Panc1 (cell line): Measurements from ENCODE around the gene TACC2. TPM values are rescaled to one million over a fixed set of nuclear protein-coding genes. Genes with fewer than 3 reads are reported as not detected.

Experiments used
- ATAC-seq: fragments of 200-7000 bp; cut with Tn5 transposase; 2 replicates; pipeline ENCODE4 v1.9.1; 2020; ENCODE audit warnings: mild to moderate bottlenecking, moderate library complexity
- BruUV-seq: library from RNA; stranded (reverse); fragments of 400-500 nt; replicated peaks from 2 replicates; lab custom pipeline; 2021; lab: Mats Ljungman, UMichigan
- CTCF ChIA-PET: fragments of 300-600 bp; sonication (Branson Sonifier 250); formaldehyde crosslinking; loops from one replicate; lab custom pipeline; 2022; ENCODE audit warnings: antibody characterized with exemption; lab: Charles Lee
- POLR2A ChIA-PET: fragments of 300-600 bp; sonication (Branson Sonifier 250); formaldehyde crosslinking; loops from one replicate; lab custom pipeline; 2022; ENCODE audit warnings: antibody characterized with exemption; lab: Charles Lee
- DNase-seq: peaks from one replicate; pipeline ENCODE4 v3.0.0-alpha.2; 2010; ENCODE audit warnings: low read depth, low spot score
- H3K27ac ChIP-seq: 2 replicates; pipeline ENCODE4 v1.5.1; 2011; ENCODE audit warnings: mild to moderate bottlenecking, low read length, inconsistent platforms
- H3K27me3 ChIP-seq: fragments of 200-500 bp; sonication (Bioruptor generic); 2 replicates; pipeline ENCODE4 v1.6.0; 2014; ENCODE audit warnings: low read length, inconsistent platforms; ENCODE audit not compliant: control insufficient read depth, insufficient read depth
- H3K36me3 ChIP-seq: fragments of 200-500 bp; sonication (Bioruptor generic); 2 replicates; pipeline ENCODE4 v1.5.1; 2014; ENCODE audit warnings: inconsistent platforms, mild to moderate bottlenecking, low read length, moderate library complexity; ENCODE audit not compliant: control insufficient read depth, insufficient read depth
- H3K4me1 ChIP-seq: 2 replicates; pipeline ENCODE4 v1.5.1; 2011; ENCODE audit warnings: inconsistent platforms, mild to moderate bottlenecking, low read length, moderate library complexity; ENCODE audit not compliant: control insufficient read depth, insufficient read depth
- H3K4me3 ChIP-seq, 2 experiments: 2 replicates each; pipeline ENCODE4 v1.5.1; 2011 to 2012; ENCODE audit warnings: low read depth in 2 of 2, low read length in 2 of 2, mild to moderate bottlenecking in 2 of 2, inconsistent platforms in 1 of 2, moderate library complexity in 1 of 2
- H3K9me3 ChIP-seq: fragments of 200-500 bp; sonication (Bioruptor generic); 2 replicates; pipeline ENCODE4 v1.5.1; 2014; ENCODE audit warnings: low read depth, mild to moderate bottlenecking, inconsistent platforms, low read length, moderate library complexity; ENCODE audit not compliant: control insufficient read depth, insufficient read depth
- CTCF ChIP-seq: fragments of 450-650 bp; IDR thresholded peaks from 2 replicates; pipeline ENCODE4 v1.5.1; 2017; ENCODE audit warnings: mild to moderate bottlenecking
- POLR2AphosphoS5 ChIP-seq: IDR thresholded peaks from 2 replicates; pipeline ENCODE4 v1.6.1; 2012; ENCODE audit warnings: mild to moderate bottlenecking, low read depth, low read length, moderate library complexity
- REST ChIP-seq, 2 experiments: IDR thresholded peaks; 2 replicates each; pipeline ENCODE4 v1.6.1; 2011 to 2012; ENCODE audit warnings: low read depth in 2 of 2, control low read depth in 1 of 2, low read length in 1 of 2, mild to moderate bottlenecking in 1 of 2, moderate library complexity in 1 of 2; ENCODE audit not compliant: insufficient read depth in 1 of 2
- SIN3A ChIP-seq: IDR thresholded peaks from 2 replicates; pipeline ENCODE4 v1.6.1; 2012; ENCODE audit warnings: low read depth, mild to moderate bottlenecking, low read length, moderate library complexity, borderline replicate concordance; ENCODE audit not compliant: insufficient read depth
- TCF7L2 ChIP-seq: IDR thresholded peaks from 2 replicates; pipeline ENCODE4 v1.6.1; 2011; ENCODE audit warnings: mild to moderate bottlenecking, low read depth, low read length, inconsistent platforms
- in situ Hi-C: cut with HindIII; loops from 2 replicates; pipeline ENCODE4 v1.10.0; 2016; ENCODE audit warnings: low sequenced_read_pairs, low pct_unique_long_range_greater_than_20kb
- intact Hi-C: fragments of 100-400 bp; cut with micrococcal nuclease; formaldehyde crosslinking; loops from one replicate; pipeline ENCODE4 v1.10.0; 2022; ENCODE audit not compliant: unreplicated experiment
- total RNA-seq: library from RNA; stranded (reverse); gene quantifications from one replicate; pipeline ENCODE4 v1.2.1, GENCODE V29; 2021; ENCODE audit not compliant: unreplicated experiment

Gene TACC2
- total RNA-seq, 1 experiment from 2014 or later = 133 TPM

GRCh38 chr10:122157451-122157850, 168.5 kb downstream of the TACC2 start:
- DNase-seq (no peak), ATAC-seq (no peak)
- Histone ChIP-seq H3K4me3 (no peak overlapping the region), H3K36me3 (no peaks in the 10 kb centered on the region), H3K27me3 (no peaks in the 10 kb centered on the region), H3K4me1 (no peaks in the 10 kb centered on the region; the same call in 1 of the 2 replicates), H3K9me3 (no peaks in the 10 kb centered on the region), H3K27ac (no peak overlapping the region)
- TF ChIP-seq SIN3A (no peak), CTCF (no peak), POLR2AphosphoS5 (no peak), REST (IDR thresholded peaks at IDR 0.05; ENCODE audit: insufficient read depth in 1 of 2, low read depth in 2 of 2, low read length in 1 of 2) (no peak), TCF7L2 (no peak)
- intact Hi-C loops = no loop called here
- POLR2A ChIA-PET = no interaction called here
- BruUV-seq = no TSS peak
- CTCF ChIA-PET = no interaction called here
- in situ Hi-C loops = no loop called here

GRCh38 chr10:122158362-122158761, 169.4 kb downstream of the TACC2 start:
- intact Hi-C loops = no loop called here
- CTCF ChIA-PET = no interaction called here
- Histone ChIP-seq H3K27ac (no peak overlapping the region), H3K9me3 (no peaks in the 10 kb centered on the region), H3K4me3 (no peak overlapping the region), H3K27me3 (no peaks in the 10 kb centered on the region), H3K36me3 (no peaks in the 10 kb centered on the region), H3K4me1 (no peaks in the 10 kb centered on the region; the same call in 1 of the 2 replicates)
- ATAC-seq (no peak), DNase-seq (no peak)
- in situ Hi-C loops = no loop called here
- POLR2A ChIA-PET = no interaction called here
- TSS peak; percentile 31 for BruUV-seq
- TF ChIP-seq REST (IDR thresholded peaks at IDR 0.05; ENCODE audit: insufficient read depth in 1 of 2, low read depth in 2 of 2, low read length in 1 of 2) (no peak), TCF7L2 (no peak), SIN3A (no peak), CTCF (no peak), POLR2AphosphoS5 (no peak)
